Fibroblast of villous mesenchyme (primary cell): Measurements from ENCODE around the gene TIMM23. TPM values are rescaled to one million over a fixed set of nuclear protein-coding genes. Genes with fewer than 3 reads are reported as not detected.
A peak's percentile ranks its signal among the peaks of the same experiment; 100 is the strongest.

Source experiments
- DNase-seq: peaks from one replicate; pipeline ENCODE4 v3.0.0-alpha.2; 2010; ENCODE audit warnings: low read depth
- H3K4me3 ChIP-seq: 2 replicates; pipeline ENCODE4 v1.5.1; 2011; ENCODE audit warnings: low read depth, mild to moderate bottlenecking, low read length
- CTCF ChIP-seq: IDR thresholded peaks from 2 replicates; pipeline ENCODE4 v1.5.1; 2012; ENCODE audit warnings: low read depth, mild to moderate bottlenecking, low read length; ENCODE audit not compliant: insufficient read depth
- total RNA-seq: library from RNA; depleted of rRNA; stranded (reverse); fragments of >200 nt; gene quantifications from 2 replicates; pipeline ENCODE4 v1.2.3, GENCODE V29; 2012

TIMM23 gene
- total RNA-seq, 1 donor: 79.5 TPM

GRCh38 chr10:46028584-46029460 is 56.5 kb downstream of the TIMM23 start:
- TF ChIP-seq CTCF: peak; percentile 79
- peak; percentile 78 for DNase-seq
- peak overlapping the region; percentile 89 for H3K4me3 ChIP-seq

GRCh38 chr10:46029461-46030030 is 57.3 kb downstream of the TIMM23 start:
- TF ChIP-seq CTCF: no peak
- no peak for DNase-seq
- H3K4me3 ChIP-seq: peak overlapping the region; percentile 89

- peak within 1 kb of the TSS; percentile 89 for H3K4me3 ChIP-seq
Measured at GRCh38 chr10:46030091-46030937, 58.0 kb downstream of the TIMM23 start, which contains the start of gene NCOA4. Gene NCOA4 (minus strand): TSS chr10:46030623. CDS start chr10:46016680, 13,943 bp downstream.

GRCh38 chr10:46031648-46032532 is 59.6 kb downstream of the TIMM23 start:
- TF ChIP-seq CTCF: no peak
- no peak for DNase-seq
- H3K4me3 ChIP-seq: no peak overlapping the region

More at GRCh38 chr10:46030091-46030937, 58.0 kb downstream of the TIMM23 start, which contains the start of gene NCOA4:
- peak; percentile 69 for TF ChIP-seq CTCF
- DNase-seq: peak; percentile 99

- no peak for TF ChIP-seq CTCF
- peak; percentile 68 for DNase-seq
- no peak overlapping the region for H3K4me3 ChIP-seq
Measured at GRCh38 chr10:46033602-46034011, 61.3 kb downstream of the TIMM23 start.
